ENCODE measurements around the gene SLC22A23.

Gene SLC22A23

GRCh38 chr6:3294921-3295871 lies 161.7 kb downstream of the SLC22A23 start:
- no peak for DNase-seq

- DNase-seq, result no peak
Measured at GRCh38 chr6:3294396-3294795, 162.5 kb downstream of the SLC22A23 start.

GRCh38 chr6:3293271-3294155 lies 163.3 kb downstream of the SLC22A23 start:
- DNase-seq, result no peak

GRCh38 chr6:3292431-3293197 lies 164.2 kb downstream of the SLC22A23 start:
- no peak for DNase-seq

- no peak for DNase-seq
Measured at GRCh38 chr6:3291987-3292386, 164.9 kb downstream of the SLC22A23 start.

- no peak for DNase-seq
Measured at GRCh38 chr6:3291346-3291745, 165.5 kb downstream of the SLC22A23 start.

GRCh38 chr6:3290931-3291211 lies 166.0 kb downstream of the SLC22A23 start:
- DNase-seq, result no peak

- DNase-seq, result no peak
Measured at GRCh38 chr6:3290149-3290930, 166.5 kb downstream of the SLC22A23 start.

GRCh38 chr6:3289664-3290055 lies 167.2 kb downstream of the SLC22A23 start:
- no peak for DNase-seq

- DNase-seq, result no peak
Measured at GRCh38 chr6:3288711-3289663, 167.9 kb downstream of the SLC22A23 start.

- no peak for DNase-seq
Measured at GRCh38 chr6:3287976-3288707, 168.7 kb downstream of the SLC22A23 start.

GRCh38 chr6:3287308-3287707 lies 169.5 kb downstream of the SLC22A23 start:
- no peak for DNase-seq

GRCh38 chr6:3286641-3287171 lies 170.1 kb downstream of the SLC22A23 start:
- DNase-seq, result no peak

GRCh38 chr6:3285732-3286131 lies 171.1 kb downstream of the SLC22A23 start:
- no peak for DNase-seq

- no peak for DNase-seq
Measured at GRCh38 chr6:3285049-3285639, 171.7 kb downstream of the SLC22A23 start.

GRCh38 chr6:3284436-3284876 lies 172.4 kb downstream of the SLC22A23 start:
- no peak for DNase-seq

- DNase-seq, result no peak
Measured at GRCh38 chr6:3283641-3284435, 173.0 kb downstream of the SLC22A23 start.

- no peak for DNase-seq
Measured at GRCh38 chr6:3283241-3283640, 173.6 kb downstream of the SLC22A23 start.
